HepG2 (cell line): ENCODE results near the gene ICAM3. TPM values are rescaled to one million over a fixed set of nuclear protein-coding genes. Genes with fewer than 3 reads are reported as not detected.

Experiments used
- CCAR2 ChIP-seq: fragments of 200-400 bp; formaldehyde crosslinking; optimal IDR thresholded peaks from 2 replicates; pipeline ENCODE3; 2018; ENCODE audit warnings: low read depth, mild to moderate bottlenecking, low read length, moderate library complexity
- DZIP1 ChIP-seq: sonication (generic); formaldehyde crosslinking; IDR thresholded peaks from 2 replicates; pipeline ENCODE4 v1.5.0; 2020; ENCODE audit warnings: mild to moderate bottlenecking, missing genetic modification reagents
- FOSL2 ChIP-seq: sonication (generic); formaldehyde crosslinking; IDR thresholded peaks from 2 replicates; pipeline ENCODE4 v1.4.0; 2020; ENCODE audit warnings: missing genetic modification reagents
- HNF4A ChIP-seq: sonication (generic); formaldehyde crosslinking; IDR thresholded peaks from 2 replicates; pipeline ENCODE4 v1.4.0; 2020; ENCODE audit warnings: missing genetic modification reagents
- NFAT5 ChIP-seq: sonication (generic); formaldehyde crosslinking; IDR thresholded peaks from 2 replicates; pipeline ENCODE4 v1.4.0; 2020; ENCODE audit warnings: missing genetic modification reagents
- NR2F6 ChIP-seq, 2 experiments: IDR thresholded peaks; 2 replicates each; pipeline ENCODE4 v1.6.1; 2016; ENCODE audit warnings: antibody characterized with exemption in 1 of 2, mild to moderate bottlenecking in 1 of 2
- RERE ChIP-seq: IDR thresholded peaks from 2 replicates; pipeline ENCODE4 v1.6.1; 2016; ENCODE audit warnings: low read depth, missing genetic modification reagents, missing compliant biosample characterization
- SP4 ChIP-seq: sonication (generic); formaldehyde crosslinking; IDR thresholded peaks from 2 replicates; pipeline ENCODE4 v1.8.1; 2023; ENCODE audit warnings: mild to moderate bottlenecking, missing genetic modification reagents
- TOPORS ChIP-seq: sonication (generic); formaldehyde crosslinking; IDR thresholded peaks from 2 replicates; pipeline ENCODE4 v1.8.0; 2023; ENCODE audit warnings: mild to moderate bottlenecking, missing genetic modification reagents
- ZFP36L1 ChIP-seq: sonication (generic); formaldehyde crosslinking; IDR thresholded peaks from 2 replicates; pipeline ENCODE4 v1.8.0; 2022; ENCODE audit warnings: mild to moderate bottlenecking, missing genetic modification reagents, moderate library complexity
- ZNF138 ChIP-seq: sonication (generic); formaldehyde crosslinking; IDR thresholded peaks from 2 replicates; pipeline ENCODE4 v1.5.0; 2020; ENCODE audit warnings: mild to moderate bottlenecking, low read depth, missing genetic modification reagents
- ZNF256 ChIP-seq: sonication (generic); formaldehyde crosslinking; conservative IDR thresholded peaks from 2 replicates; pipeline ENCODE4 v1.4.0; 2020; ENCODE audit warnings: missing genetic modification reagents
- ZNF296 ChIP-seq: sonication (generic); formaldehyde crosslinking; conservative IDR thresholded peaks from 2 replicates; pipeline ENCODE4 v1.5.0; 2020; ENCODE audit warnings: mild to moderate bottlenecking, missing genetic modification reagents
- ZNF660 ChIP-seq: sonication (generic); formaldehyde crosslinking; IDR thresholded peaks from 2 replicates; pipeline ENCODE4 v1.5.1; 2020; ENCODE audit warnings: mild to moderate bottlenecking, low read depth, missing genetic modification reagents, borderline replicate concordance
- ZNF768 ChIP-seq: sonication (generic); formaldehyde crosslinking; IDR thresholded peaks from 2 replicates; pipeline ENCODE4 v1.4.0; 2020; ENCODE audit warnings: missing genetic modification reagents
- ZNF788 ChIP-seq: sonication (generic); formaldehyde crosslinking; IDR thresholded peaks from 2 replicates; pipeline ENCODE4 v1.5.0; 2020; ENCODE audit warnings: mild to moderate bottlenecking, missing genetic modification reagents, borderline replicate concordance
- polyA plus RNA-seq, 8 experiments: library from polyadenylated mRNA; depleted of rRNA in 3 of 8; stranded (reverse) in 7 of 8; unstranded in 1 of 8; fragments of >200 nt; fragmentation: Illumina TruSeq in 4 of 8; extraction: Trizol in 4 of 8; gene quantifications; 2 replicates each; pipeline versions ENCODE4 v1.2.1 to v1.2.3, GENCODE V29; 2011 to 2016; ENCODE audit warnings: low read depth in 4 of 8, missing spikeins in 1 of 8, mixed read lengths in 1 of 8; ENCODE audit not compliant: insufficient read depth in 1 of 8
- total RNA-seq, 5 experiments: library from RNA; depleted of rRNA; stranded (reverse); fragments of >200 nt; fragmentation: Illumina TruSeq; extraction: Trizol; gene quantifications; 2 replicates each; pipeline ENCODE4 v1.2.3, GENCODE V29; 2016; ENCODE audit warnings: low read depth in 1 of 5

The ICAM3 gene
- total and polyA plus RNA-seq, 2 of the 13 experiments (the other 11 are each of a cell fraction or from before 2014, with no cell fraction given): 14.1 to 21.0 TPM

- TF ChIP-seq ZNF256 (CRISPR knock-in tag) (no peak), FOSL2 (0 out of 2 replicates have a peak, but pooled peaks have one; percentile 4), CCAR2 (no peak), ZNF788 (CRISPR knock-in tag) (no peak), HNF4A (CRISPR knock-in tag) (no peak), TOPORS (CRISPR knock-in tag) (no peak), ZNF296 (CRISPR knock-in tag) (0 out of 2 replicates have a peak, but pooled peaks have one; percentile 37), NFAT5 (no peak), DZIP1 (CRISPR knock-in tag) (0 out of 2 replicates have a peak, but pooled peaks have one; percentile 14), NR2F6 (IDR thresholded peaks at IDR 0.05) (no peak), NR2F6 (CRISPR knock-in tag; IDR thresholded peaks at IDR 0.05) (peak; percentile 51; the same call in 1 of the 2 replicates), ZFP36L1 (CRISPR knock-in tag) (no peak), ZNF138 (no peak), RERE (CRISPR knock-in tag) (no peak), ZNF768 (peak; percentile 19; the same call in 1 of the 2 replicates), SP4 (CRISPR knock-in tag) (no peak), ZNF660 (CRISPR knock-in tag) (no peak)
These were observed 4.0 kb downstream of the ICAM3 start (continued) for GRCh38 chr19:10335352-10335985.
